Panc1 (cell line): ENCODE results near the gene STARD5. TPM values are rescaled to one million over a fixed set of nuclear protein-coding genes. Genes with fewer than 3 reads are reported as not detected.

Experiments
- ATAC-seq: fragments of 200-7000 bp; cut with Tn5 transposase; 2 replicates; pipeline ENCODE4 v1.9.1; 2020; ENCODE audit warnings: mild to moderate bottlenecking, moderate library complexity
- BruUV-seq: library from RNA; stranded (reverse); fragments of 400-500 nt; replicated peaks from 2 replicates; lab custom pipeline; 2021; lab: Mats Ljungman, UMichigan
- CTCF ChIA-PET: fragments of 300-600 bp; sonication (Branson Sonifier 250); formaldehyde crosslinking; loops from one replicate; lab custom pipeline; 2022; ENCODE audit warnings: antibody characterized with exemption; lab: Charles Lee
- POLR2A ChIA-PET: fragments of 300-600 bp; sonication (Branson Sonifier 250); formaldehyde crosslinking; loops from one replicate; lab custom pipeline; 2022; ENCODE audit warnings: antibody characterized with exemption; lab: Charles Lee
- DNase-seq: peaks from one replicate; pipeline ENCODE4 v3.0.0-alpha.2; 2010; ENCODE audit warnings: low read depth, low spot score
- H3K27ac ChIP-seq: 2 replicates; pipeline ENCODE4 v1.5.1; 2011; ENCODE audit warnings: mild to moderate bottlenecking, low read length, inconsistent platforms
- H3K27me3 ChIP-seq: fragments of 200-500 bp; sonication (Bioruptor generic); 2 replicates; pipeline ENCODE4 v1.6.0; 2014; ENCODE audit warnings: low read length, inconsistent platforms; ENCODE audit not compliant: control insufficient read depth, insufficient read depth
- H3K36me3 ChIP-seq: fragments of 200-500 bp; sonication (Bioruptor generic); 2 replicates; pipeline ENCODE4 v1.5.1; 2014; ENCODE audit warnings: inconsistent platforms, mild to moderate bottlenecking, low read length, moderate library complexity; ENCODE audit not compliant: control insufficient read depth, insufficient read depth
- H3K4me1 ChIP-seq: 2 replicates; pipeline ENCODE4 v1.5.1; 2011; ENCODE audit warnings: inconsistent platforms, mild to moderate bottlenecking, low read length, moderate library complexity; ENCODE audit not compliant: control insufficient read depth, insufficient read depth
- H3K4me3 ChIP-seq, 2 experiments: 2 replicates each; pipeline ENCODE4 v1.5.1; 2011 to 2012; ENCODE audit warnings: low read depth in 2 of 2, low read length in 2 of 2, mild to moderate bottlenecking in 2 of 2, inconsistent platforms in 1 of 2, moderate library complexity in 1 of 2
- H3K9me3 ChIP-seq: fragments of 200-500 bp; sonication (Bioruptor generic); 2 replicates; pipeline ENCODE4 v1.5.1; 2014; ENCODE audit warnings: low read depth, mild to moderate bottlenecking, inconsistent platforms, low read length, moderate library complexity; ENCODE audit not compliant: control insufficient read depth, insufficient read depth
- CTCF ChIP-seq: fragments of 450-650 bp; IDR thresholded peaks from 2 replicates; pipeline ENCODE4 v1.5.1; 2017; ENCODE audit warnings: mild to moderate bottlenecking
- POLR2AphosphoS5 ChIP-seq: IDR thresholded peaks from 2 replicates; pipeline ENCODE4 v1.6.1; 2012; ENCODE audit warnings: mild to moderate bottlenecking, low read depth, low read length, moderate library complexity
- SIN3A ChIP-seq: IDR thresholded peaks from 2 replicates; pipeline ENCODE4 v1.6.1; 2012; ENCODE audit warnings: low read depth, mild to moderate bottlenecking, low read length, moderate library complexity, borderline replicate concordance; ENCODE audit not compliant: insufficient read depth
- TCF7L2 ChIP-seq: IDR thresholded peaks from 2 replicates; pipeline ENCODE4 v1.6.1; 2011; ENCODE audit warnings: mild to moderate bottlenecking, low read depth, low read length, inconsistent platforms
- in situ Hi-C: cut with HindIII; loops from 2 replicates; pipeline ENCODE4 v1.10.0; 2016; ENCODE audit warnings: low sequenced_read_pairs, low pct_unique_long_range_greater_than_20kb
- intact Hi-C: fragments of 100-400 bp; cut with micrococcal nuclease; formaldehyde crosslinking; loops from one replicate; pipeline ENCODE4 v1.10.0; 2022; ENCODE audit not compliant: unreplicated experiment
- total RNA-seq: library from RNA; stranded (reverse); gene quantifications from one replicate; pipeline ENCODE4 v1.2.1, GENCODE V29; 2021; ENCODE audit not compliant: unreplicated experiment
- TF ChIP-seq, protein P1 (sequence below), 2 experiments: IDR thresholded peaks; 2 replicates each; pipeline ENCODE4 v1.6.1; 2011 to 2012; ENCODE audit warnings: low read depth in 2 of 2, control low read depth in 1 of 2, low read length in 1 of 2, mild to moderate bottlenecking in 1 of 2, moderate library complexity in 1 of 2; ENCODE audit not compliant: insufficient read depth in 1 of 2

STARD5 gene
- total RNA-seq, 1 experiment from 2014 or later: 2.9 TPM

GRCh38 chr15:81301815-81302399 lies 22.0 kb downstream of the STARD5 start:
- in situ Hi-C loops (no loop called here), intact Hi-C loops (no loop called here)
- no peaks in the 10 kb centered on the region for H3K36me3 ChIP-seq
- no TSS peak for BruUV-seq
- ATAC-seq: no peak
- no peak for TF ChIP-seq TCF7L2
- no peak for TF ChIP-seq SIN3A
- no peak for TF ChIP-seq POLR2AphosphoS5
- TF ChIP-seq, protein P1, sequence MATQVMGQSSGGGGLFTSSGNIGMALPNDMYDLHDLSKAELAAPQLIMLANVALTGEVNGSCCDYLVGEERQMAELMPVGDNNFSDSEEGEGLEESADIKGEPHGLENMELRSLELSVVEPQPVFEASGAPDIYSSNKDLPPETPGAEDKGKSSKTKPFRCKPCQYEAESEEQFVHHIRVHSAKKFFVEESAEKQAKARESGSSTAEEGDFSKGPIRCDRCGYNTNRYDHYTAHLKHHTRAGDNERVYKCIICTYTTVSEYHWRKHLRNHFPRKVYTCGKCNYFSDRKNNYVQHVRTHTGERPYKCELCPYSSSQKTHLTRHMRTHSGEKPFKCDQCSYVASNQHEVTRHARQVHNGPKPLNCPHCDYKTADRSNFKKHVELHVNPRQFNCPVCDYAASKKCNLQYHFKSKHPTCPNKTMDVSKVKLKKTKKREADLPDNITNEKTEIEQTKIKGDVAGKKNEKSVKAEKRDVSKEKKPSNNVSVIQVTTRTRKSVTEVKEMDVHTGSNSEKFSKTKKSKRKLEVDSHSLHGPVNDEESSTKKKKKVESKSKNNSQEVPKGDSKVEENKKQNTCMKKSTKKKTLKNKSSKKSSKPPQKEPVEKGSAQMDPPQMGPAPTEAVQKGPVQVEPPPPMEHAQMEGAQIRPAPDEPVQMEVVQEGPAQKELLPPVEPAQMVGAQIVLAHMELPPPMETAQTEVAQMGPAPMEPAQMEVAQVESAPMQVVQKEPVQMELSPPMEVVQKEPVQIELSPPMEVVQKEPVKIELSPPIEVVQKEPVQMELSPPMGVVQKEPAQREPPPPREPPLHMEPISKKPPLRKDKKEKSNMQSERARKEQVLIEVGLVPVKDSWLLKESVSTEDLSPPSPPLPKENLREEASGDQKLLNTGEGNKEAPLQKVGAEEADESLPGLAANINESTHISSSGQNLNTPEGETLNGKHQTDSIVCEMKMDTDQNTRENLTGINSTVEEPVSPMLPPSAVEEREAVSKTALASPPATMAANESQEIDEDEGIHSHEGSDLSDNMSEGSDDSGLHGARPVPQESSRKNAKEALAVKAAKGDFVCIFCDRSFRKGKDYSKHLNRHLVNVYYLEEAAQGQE (IDR thresholded peaks at IDR 0.05; ENCODE audit: insufficient read depth in 1 of 2, low read depth in 2 of 2, low read length in 1 of 2): no peak
- TF ChIP-seq CTCF: no peak
- no peaks in the 10 kb centered on the region for H3K4me1 ChIP-seq
- ChIA-PET POLR2A (no interaction called here), CTCF (no interaction called here)
- H3K27ac ChIP-seq: no peak overlapping the region
- H3K9me3 ChIP-seq: no peaks in the 10 kb centered on the region
- DNase-seq: no peak
- no peaks in the 10 kb centered on the region; the same call in 1 of the 2 replicates for H3K27me3 ChIP-seq
- H3K4me3 ChIP-seq: no peak overlapping the region

GRCh38 chr15:81301385-81301784 lies 22.6 kb downstream of the STARD5 start:
- Histone ChIP-seq H3K27ac (no peak overlapping the region), H3K4me1 (no peaks in the 10 kb centered on the region), H3K36me3 (no peaks in the 10 kb centered on the region), H3K27me3 (no peaks in the 10 kb centered on the region; the same call in 1 of the 2 replicates), H3K4me3 (no peak overlapping the region), H3K9me3 (no peaks in the 10 kb centered on the region)
- CTCF ChIA-PET: no interaction called here
- DNase-seq (no peak), ATAC-seq (no peak)
- POLR2A ChIA-PET: no interaction called here
- BruUV-seq: no TSS peak
- intact Hi-C loops: no loop called here
- TF ChIP-seq TCF7L2 (no peak), CTCF (no peak), SIN3A (no peak), POLR2AphosphoS5 (no peak)
- TF ChIP-seq, protein P1 (IDR thresholded peaks at IDR 0.05; ENCODE audit: insufficient read depth in 1 of 2, low read depth in 2 of 2, low read length in 1 of 2): no peak
- in situ Hi-C loops: no loop called here
